GM20431 (cell line): ENCODE data around the gene MAP2K2.
"Not testable (repeated sequence)": the region's sequence is repeated elsewhere in the genome, so short reads cannot be mapped to it uniquely, and the experiment has no call there.

ENCODE experiments used
- in situ Hi-C: fragments of 300-500 bp; cut with MseI, MboI; formaldehyde crosslinking; loops from one replicate; pipeline ENCODE4 v1.15.0; 2020; ENCODE audit warnings: low sequenced_read_pairs; ENCODE audit not compliant: unreplicated experiment

MAP2K2 gene

GRCh38 chr19:4123615-4124568 is at the start of gene MAP2K2:
TSS of gene MAP2K2 (minus strand) at chr19:4124122. CDS start at chr19:4123875, 247 bp downstream.
- in situ Hi-C loops, result no loop called here

GRCh38 chr19:4172861-4173473 is 49.0 kb upstream of the MAP2K2 start:
- in situ Hi-C loops, result no loop called here

GRCh38 chr19:4171676-4172075 is 47.8 kb upstream of the MAP2K2 start:
- in situ Hi-C loops, result no loop called here

- in situ Hi-C loops, result no loop called here
Observed at GRCh38 chr19:4164262-4164661, 40.3 kb upstream of the MAP2K2 start.

- in situ Hi-C loops, result no loop called here
Observed at GRCh38 chr19:4161415-4162077, 37.6 kb upstream of the MAP2K2 start.

GRCh38 chr19:4157971-4158370 is 34.0 kb upstream of the MAP2K2 start:
- in situ Hi-C loops, result not testable (repeated sequence)

- in situ Hi-C loops, result no loop called here
Observed at GRCh38 chr19:4157164-4157563, 33.2 kb upstream of the MAP2K2 start.

GRCh38 chr19:4154571-4155312 is 30.8 kb upstream of the MAP2K2 start:
- in situ Hi-C loops, result no loop called here

GRCh38 chr19:4152241-4152998 is 28.5 kb upstream of the MAP2K2 start:
- in situ Hi-C loops, result no loop called here

GRCh38 chr19:4151623-4152022 is 27.7 kb upstream of the MAP2K2 start:
- in situ Hi-C loops, result no loop called here

GRCh38 chr19:4149518-4150288 is 25.8 kb upstream of the MAP2K2 start:
- in situ Hi-C loops, result no loop called here

- in situ Hi-C loops, result no loop called here
Observed at GRCh38 chr19:4144666-4145249, 20.8 kb upstream of the MAP2K2 start.

- in situ Hi-C loops, result not testable (repeated sequence)
Observed at GRCh38 chr19:4142916-4143315, 19.0 kb upstream of the MAP2K2 start.

GRCh38 chr19:4140237-4140711 is 16.4 kb upstream of the MAP2K2 start:
- in situ Hi-C loops, result no loop called here

GRCh38 chr19:4139614-4140236 is 15.8 kb upstream of the MAP2K2 start:
- in situ Hi-C loops, result no loop called here

GRCh38 chr19:4138445-4138844 is 14.5 kb upstream of the MAP2K2 start:
- in situ Hi-C loops, result no loop called here

GRCh38 chr19:4136680-4137088 is 12.8 kb upstream of the MAP2K2 start:
- in situ Hi-C loops, result no loop called here

GRCh38 chr19:4135386-4135785 is 11.5 kb upstream of the MAP2K2 start:
- in situ Hi-C loops, result not testable (repeated sequence)
